Brain microvascular endothelial cell (primary cell): ENCODE results near the gene GDPD5.
A peak's percentile ranks its signal among the peaks of the same experiment; 100 is the strongest.

Experiments used
- DNase-seq: peaks from one replicate; pipeline ENCODE4 v3.0.0-alpha.2; 2020
- H3K27ac ChIP-seq: fragments of 250-450 bp; sonication (Bioruptor Pico); 2 replicates; pipeline ENCODE4 v1.5.1; 2020; ENCODE audit warnings: mild to moderate bottlenecking, moderate library complexity
- H3K27me3 ChIP-seq: fragments of 250-450 bp; sonication (Bioruptor Pico); replicated peaks from 2 replicates; pipeline ENCODE4 v1.5.1; 2020; ENCODE audit warnings: mild to moderate bottlenecking
- H3K36me3 ChIP-seq: fragments of 250-450 bp; sonication (Bioruptor Pico); replicated peaks from 2 replicates; pipeline ENCODE4 v1.5.1; 2020; ENCODE audit warnings: mild to moderate bottlenecking
- H3K4me3 ChIP-seq: 2 replicates; pipeline ENCODE4 v1.5.1; 2011; ENCODE audit warnings: low read depth, mild to moderate bottlenecking, control low read depth, low read length, moderate library complexity
- CTCF ChIP-seq: IDR thresholded peaks from 2 replicates; pipeline ENCODE4 v1.5.1; 2011; ENCODE audit warnings: low read depth, mild to moderate bottlenecking, moderate library complexity, low read length, control low read depth, inconsistent platforms; ENCODE audit errors: missing control alignments
- in situ Hi-C: cut with HindIII; loops from 2 replicates; pipeline ENCODE4 v1.10.0; 2017; ENCODE audit warnings: low sequenced_read_pairs, low pct_ligation_motif_present

The GDPD5 gene

GRCh38 chr11:75400146-75400865 lies 125.4 kb downstream of the GDPD5 start:
- no peak for TF ChIP-seq CTCF
- Histone ChIP-seq H3K36me3 (peaks cover 50% of the 10 kb centered on the region), H3K27me3 (no peaks in the 10 kb centered on the region), H3K4me3 (peak overlapping the region; percentile 99), H3K27ac (peak overlapping the region; percentile 86)
- no peak for DNase-seq
- in situ Hi-C loops: no loop called here

GRCh38 chr11:75399344-75400145 lies 126.2 kb downstream of the GDPD5 start, which contains the start of gene RPS3:
Gene RPS3, plus strand, starts transcription at chr11:75399518. Its CDS starts 30 bp downstream, at chr11:75399548.
- peak within 1 kb of the TSS; percentile 86 for H3K27ac ChIP-seq
- H3K27me3 ChIP-seq: no peaks in the 10 kb centered on the region
- peak; percentile 15 for TF ChIP-seq CTCF
- in situ Hi-C loops: no loop called here
- peak; percentile 87 for DNase-seq
- peak within 1 kb of the TSS; percentile 99 for H3K4me3 ChIP-seq
- peaks cover 43% of the 10 kb centered on the region for H3K36me3 ChIP-seq

- Histone ChIP-seq H3K36me3 (peaks cover 36% of the 10 kb centered on the region), H3K27ac (no peak overlapping the region), H3K27me3 (no peaks in the 10 kb centered on the region), H3K4me3 (no peak overlapping the region)
- in situ Hi-C loops: no loop called here
- no peak for TF ChIP-seq CTCF
- DNase-seq: no peak
Measured at GRCh38 chr11:75398906-75399305, 126.8 kb downstream of the GDPD5 start.

GRCh38 chr11:75394085-75394840 lies 131.5 kb downstream of the GDPD5 start:
- DNase-seq: no peak
- Histone ChIP-seq H3K4me3 (no peak overlapping the region), H3K36me3 (no peaks in the 10 kb centered on the region), H3K27ac (no peak overlapping the region), H3K27me3 (no peaks in the 10 kb centered on the region)
- in situ Hi-C loops: no loop called here
- no peak for TF ChIP-seq CTCF

GRCh38 chr11:75389925-75390324 lies 135.8 kb downstream of the GDPD5 start:
- no peaks in the 10 kb centered on the region for H3K27me3 ChIP-seq
- no peak overlapping the region for H3K27ac ChIP-seq
- DNase-seq: no peak
- no peak overlapping the region for H3K4me3 ChIP-seq
- no peaks in the 10 kb centered on the region for H3K36me3 ChIP-seq
- no peak for TF ChIP-seq CTCF
- in situ Hi-C loops: no loop called here
